ENCODE measurements around the gene C7orf33.

- TF ChIP-seq REST (IDR thresholded peaks at IDR 0.05; ENCODE audit: unreplicated experiment) (no peak), CTCF (conservative IDR thresholded peaks at IDR 0.05; ENCODE audit: low read depth in 2 of 2) (no peak), EZH2 (IDR thresholded peaks at IDR 0.05; ENCODE audit: low read depth, unreplicated experiment) (no peak), CREB1 (CRISPR knock-in tag; IDR thresholded peaks at IDR 0.05; ENCODE audit: low read depth) (no peak), EZH2phosphoT487 (IDR thresholded peaks at IDR 0.05; ENCODE audit: unreplicated experiment) (no peak), JUNB (IDR thresholded peaks at IDR 0.05; ENCODE audit: unreplicated experiment) (no peak), POLR2AphosphoS5 (IDR thresholded peaks at IDR 0.05; ENCODE audit: low read depth) (no peak), ETS1 (IDR thresholded peaks at IDR 0.05) (no peak), ZNF114 (CRISPR knock-in tag; IDR thresholded peaks at IDR 0.05) (no peak), NANOG (IDR thresholded peaks at IDR 0.05; ENCODE audit: borderline replicate concordance) (no peak), ZNF331 (CRISPR knock-in tag; IDR thresholded peaks at IDR 0.05; ENCODE audit: low read depth) (no peak)
Observed at GRCh38 chr7:148598351-148598750, 7.8 kb downstream of the C7orf33 start.
